ENCODE data around the gene KCNK15. TPM values are rescaled to one million over a fixed set of nuclear protein-coding genes. Genes with fewer than 3 reads are reported as not detected.

Gene KCNK15
- total and polyA plus RNA-seq, 3 donors from 2014 or later: 4.4 to 23.4 (median 16.9) TPM

DNA sequence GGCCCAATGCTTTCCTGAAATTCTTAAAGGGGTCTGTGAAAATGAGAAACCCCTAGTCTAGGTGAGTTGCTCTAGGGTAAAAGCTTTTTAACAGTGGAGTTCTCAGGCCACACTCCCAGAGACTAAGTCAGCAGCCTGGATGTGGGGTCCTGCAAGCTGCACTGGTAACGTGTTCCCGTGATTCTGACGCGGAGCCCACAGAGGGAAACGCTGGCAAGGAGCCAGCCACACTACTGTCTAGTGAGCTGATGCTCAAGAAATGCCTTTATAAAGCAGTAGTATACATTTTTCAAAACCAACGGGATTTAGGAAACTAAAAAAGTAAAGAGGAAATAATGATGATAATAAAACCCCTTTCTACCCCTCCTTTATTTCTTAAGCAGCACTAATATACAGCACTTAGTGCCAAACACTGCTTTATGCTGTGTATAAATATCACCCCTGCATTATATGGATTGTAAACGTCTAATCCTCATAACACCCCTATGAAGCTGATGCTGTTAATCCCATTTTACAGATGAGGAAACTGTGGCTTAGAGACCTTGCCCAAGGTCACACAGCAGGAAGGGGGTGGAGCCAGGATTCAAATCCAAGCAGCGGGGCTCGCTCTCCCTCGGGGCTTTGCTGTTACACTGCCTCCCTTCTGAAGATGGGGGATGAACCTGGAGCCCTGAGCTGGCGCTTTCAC is 25.0 kb downstream of the KCNK15 start:
- no peak for DNase-seq

DNA sequence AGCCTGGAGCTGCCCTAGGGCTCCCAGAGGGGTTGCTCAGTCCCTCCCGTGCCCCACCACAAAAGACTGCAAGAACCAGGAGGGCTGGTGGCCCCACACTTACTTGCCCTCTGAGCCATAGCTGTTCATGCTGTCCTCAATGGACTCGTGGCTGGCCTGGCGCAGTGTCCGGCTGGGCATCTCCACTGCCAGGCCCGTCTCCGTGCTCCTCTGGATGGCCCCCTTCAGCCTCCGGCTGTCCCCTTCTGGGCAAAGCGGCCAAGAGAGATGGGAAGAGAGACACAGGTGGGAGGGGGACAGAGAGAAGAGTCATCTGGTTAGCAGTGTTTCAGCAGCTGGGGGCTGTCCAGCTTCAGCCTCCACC is 25.5 kb downstream of the KCNK15 start:
- Histone ChIP-seq H3K4me1 (no peaks in the 10 kb centered on the region), H3K27ac (no peak overlapping the region), H3K27me3 (no peaks in the 10 kb centered on the region), H3K36me3 (ENCODE audit: low read depth, missing control alignments) (no peaks in the 10 kb centered on the region), H3K9me3 (no peaks in the 10 kb centered on the region), H3K4me3 (no peak overlapping the region)
- intact Hi-C loops (cut with DNase I; ENCODE audit: low total_unique reads): no loop called here
- TF ChIP-seq POLR2A (IDR thresholded peaks at IDR 0.05): no peak
- TF ChIP-seq, protein P1, sequence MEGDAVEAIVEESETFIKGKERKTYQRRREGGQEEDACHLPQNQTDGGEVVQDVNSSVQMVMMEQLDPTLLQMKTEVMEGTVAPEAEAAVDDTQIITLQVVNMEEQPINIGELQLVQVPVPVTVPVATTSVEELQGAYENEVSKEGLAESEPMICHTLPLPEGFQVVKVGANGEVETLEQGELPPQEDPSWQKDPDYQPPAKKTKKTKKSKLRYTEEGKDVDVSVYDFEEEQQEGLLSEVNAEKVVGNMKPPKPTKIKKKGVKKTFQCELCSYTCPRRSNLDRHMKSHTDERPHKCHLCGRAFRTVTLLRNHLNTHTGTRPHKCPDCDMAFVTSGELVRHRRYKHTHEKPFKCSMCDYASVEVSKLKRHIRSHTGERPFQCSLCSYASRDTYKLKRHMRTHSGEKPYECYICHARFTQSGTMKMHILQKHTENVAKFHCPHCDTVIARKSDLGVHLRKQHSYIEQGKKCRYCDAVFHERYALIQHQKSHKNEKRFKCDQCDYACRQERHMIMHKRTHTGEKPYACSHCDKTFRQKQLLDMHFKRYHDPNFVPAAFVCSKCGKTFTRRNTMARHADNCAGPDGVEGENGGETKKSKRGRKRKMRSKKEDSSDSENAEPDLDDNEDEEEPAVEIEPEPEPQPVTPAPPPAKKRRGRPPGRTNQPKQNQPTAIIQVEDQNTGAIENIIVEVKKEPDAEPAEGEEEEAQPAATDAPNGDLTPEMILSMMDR (IDR thresholded peaks at IDR 0.05): no peak
- 87% methylated on average over 8 of the region's 8 CpGs; no CpG with 5 or more reads in 1 of the 2 donors for WGBS, 2 donors
- no peak for DNase-seq

More for the DNA sequence above, 25.0 kb downstream of the KCNK15 start:
- Histone ChIP-seq H3K4me3 (no peak overlapping the region), H3K27me3 (no peaks in the 10 kb centered on the region), H3K36me3 (ENCODE audit: low read depth, missing control alignments) (no peaks in the 10 kb centered on the region), H3K27ac (no peak overlapping the region), H3K4me1 (peaks cover 5% of the 10 kb centered on the region), H3K9me3 (no peaks in the 10 kb centered on the region)
- no peak for TF ChIP-seq POLR2A (IDR thresholded peaks at IDR 0.05)
- TF ChIP-seq, protein P1 (IDR thresholded peaks at IDR 0.05): no peak
- intact Hi-C loops (cut with DNase I; ENCODE audit: low total_unique reads): no loop called here
- 61 to 70% methylated on average over 10 to 11 of the region's 11 CpGs for WGBS, 2 donors

DNA sequence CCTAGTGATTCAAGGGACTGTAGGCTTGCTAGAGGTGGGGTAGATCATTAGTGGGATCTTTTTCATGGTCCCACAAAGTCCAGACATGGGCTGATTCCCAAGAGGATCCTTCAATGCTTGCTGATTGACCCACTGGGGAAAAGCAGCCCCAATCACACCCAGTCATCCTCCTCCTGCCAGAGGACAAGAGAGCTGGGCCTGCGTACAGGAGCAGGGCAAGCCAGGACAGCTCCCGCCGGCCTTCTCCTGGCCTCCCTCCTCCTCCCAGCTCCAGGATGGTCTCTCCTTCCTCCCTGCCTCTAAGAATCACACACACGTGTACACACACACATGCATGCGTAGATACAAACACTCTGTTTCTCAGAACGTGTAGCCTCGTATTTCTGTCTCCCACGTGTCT is 27.0 kb downstream of the KCNK15 start:
- H3K27ac ChIP-seq: no peak overlapping the region
- TF ChIP-seq POLR2A (IDR thresholded peaks at IDR 0.05): no peak
- TF ChIP-seq, protein P1 (IDR thresholded peaks at IDR 0.05): no peak
- intact Hi-C loops (cut with DNase I; ENCODE audit: low total_unique reads): no loop called here
- WGBS, 2 donors: 47 to 60% methylated on average over 8 of the region's 8 CpGs
- no peak overlapping the region for H3K4me3 ChIP-seq
- no peak for DNase-seq
- H3K36me3 ChIP-seq (ENCODE audit: low read depth, missing control alignments): no peaks in the 10 kb centered on the region
- no peaks in the 10 kb centered on the region for H3K4me1 ChIP-seq
- no peaks in the 10 kb centered on the region for H3K9me3 ChIP-seq
- H3K27me3 ChIP-seq: no peaks in the 10 kb centered on the region

DNA sequence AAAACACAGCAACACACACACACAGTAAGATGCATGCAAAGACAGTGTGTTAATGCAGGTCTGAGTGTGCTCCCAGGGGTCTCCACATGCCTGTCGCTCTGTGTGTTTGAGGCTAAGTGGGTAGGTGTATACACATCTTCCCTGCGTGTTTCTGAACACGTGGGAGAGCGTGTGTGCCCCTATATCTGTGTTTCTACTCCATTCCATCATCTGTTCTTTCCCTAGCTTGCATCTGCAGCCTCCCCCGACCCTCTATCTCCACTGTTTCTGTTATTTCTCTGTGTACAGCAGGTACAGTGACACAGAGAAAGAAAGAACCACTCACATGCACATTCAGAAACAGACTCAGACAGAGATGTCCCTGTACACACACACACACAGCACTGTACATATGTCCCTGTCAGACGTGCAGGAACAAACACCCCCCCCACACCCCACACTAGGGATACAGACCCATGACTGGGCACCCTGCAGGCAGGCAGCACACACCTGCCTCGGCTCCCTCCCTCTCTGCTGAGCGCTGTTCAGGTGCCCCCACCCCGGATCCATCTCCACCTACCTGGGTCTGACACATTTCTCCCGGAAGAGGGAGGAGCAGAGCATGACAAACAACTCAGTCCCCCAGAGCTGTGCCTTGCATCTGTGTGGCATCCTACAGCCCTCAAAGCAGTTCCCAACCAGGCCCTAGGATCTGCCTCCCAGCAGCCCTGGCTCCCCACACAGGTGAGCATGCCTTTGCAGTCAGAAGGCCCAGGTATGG is 27.6 kb downstream of the KCNK15 start:
- Histone ChIP-seq H3K27ac (no peak overlapping the region), H3K4me1 (no peaks in the 10 kb centered on the region), H3K36me3 (ENCODE audit: low read depth, missing control alignments) (no peaks in the 10 kb centered on the region), H3K27me3 (no peaks in the 10 kb centered on the region), H3K9me3 (no peaks in the 10 kb centered on the region), H3K4me3 (no peak overlapping the region)
- 65 to 72% methylated on average over 9 to 10 of the region's 10 CpGs for WGBS, 2 donors
- DNase-seq: no peak
- intact Hi-C loops (cut with DNase I; ENCODE audit: low total_unique reads): no loop called here
- TF ChIP-seq, protein P1 (IDR thresholded peaks at IDR 0.05): no peak
- no peak for TF ChIP-seq POLR2A (IDR thresholded peaks at IDR 0.05)

Measured in testis (tissue), 3 donors.